Measurements from ENCODE around the gene HSD17B14.

DNA sequence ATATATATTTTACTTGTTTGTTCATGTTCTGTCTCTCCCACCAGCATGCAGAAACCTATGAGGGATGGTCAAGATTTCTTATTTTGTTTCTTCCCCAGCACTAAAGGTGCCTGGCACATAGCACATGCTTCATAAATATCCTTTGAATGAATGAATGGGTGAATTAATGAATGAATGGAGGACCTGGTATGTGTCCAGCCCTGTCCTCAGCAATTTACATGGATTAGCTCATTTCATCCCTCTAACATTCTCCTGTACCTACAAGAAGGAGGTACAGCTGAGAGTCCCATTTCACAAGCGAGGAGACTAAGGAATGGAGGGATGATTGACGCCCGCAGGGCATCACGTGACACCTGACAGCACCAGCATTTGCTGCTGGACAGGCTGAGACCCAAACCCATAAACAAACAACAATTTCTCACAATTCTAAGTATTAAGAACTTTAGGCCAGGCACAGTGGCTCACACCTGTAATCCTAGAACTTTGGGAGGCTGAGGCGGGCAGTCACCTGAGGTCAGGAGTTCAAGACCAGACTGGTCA, 18.6 kb downstream of the HSD17B14 start:
- TF ChIP-seq NANOG (IDR thresholded peaks at IDR 0.05; ENCODE audit: borderline replicate concordance) (no peak), POLR2AphosphoS5 (IDR thresholded peaks at IDR 0.05; ENCODE audit: low read depth) (no peak)
- TF ChIP-seq, protein P1, sequence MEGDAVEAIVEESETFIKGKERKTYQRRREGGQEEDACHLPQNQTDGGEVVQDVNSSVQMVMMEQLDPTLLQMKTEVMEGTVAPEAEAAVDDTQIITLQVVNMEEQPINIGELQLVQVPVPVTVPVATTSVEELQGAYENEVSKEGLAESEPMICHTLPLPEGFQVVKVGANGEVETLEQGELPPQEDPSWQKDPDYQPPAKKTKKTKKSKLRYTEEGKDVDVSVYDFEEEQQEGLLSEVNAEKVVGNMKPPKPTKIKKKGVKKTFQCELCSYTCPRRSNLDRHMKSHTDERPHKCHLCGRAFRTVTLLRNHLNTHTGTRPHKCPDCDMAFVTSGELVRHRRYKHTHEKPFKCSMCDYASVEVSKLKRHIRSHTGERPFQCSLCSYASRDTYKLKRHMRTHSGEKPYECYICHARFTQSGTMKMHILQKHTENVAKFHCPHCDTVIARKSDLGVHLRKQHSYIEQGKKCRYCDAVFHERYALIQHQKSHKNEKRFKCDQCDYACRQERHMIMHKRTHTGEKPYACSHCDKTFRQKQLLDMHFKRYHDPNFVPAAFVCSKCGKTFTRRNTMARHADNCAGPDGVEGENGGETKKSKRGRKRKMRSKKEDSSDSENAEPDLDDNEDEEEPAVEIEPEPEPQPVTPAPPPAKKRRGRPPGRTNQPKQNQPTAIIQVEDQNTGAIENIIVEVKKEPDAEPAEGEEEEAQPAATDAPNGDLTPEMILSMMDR (conservative IDR thresholded peaks at IDR 0.05; ENCODE audit: low read depth in 2 of 2): no peak
